Activated CD4-positive, alpha-beta T cell treated with anti-CD3 and anti-CD28 coated beads, Interleukin-2, amount 10 ng/mL, durations not matched to agents 7 days and 5 days (primary cell): ENCODE measurements around the gene NHP2. TPM values are rescaled to one million over a fixed set of nuclear protein-coding genes. Genes with fewer than 3 reads are reported as not detected.

Source experiments
- CTCF ChIA-PET: fragments of 350-600 bp; sonication (Branson Sonifier 250); formaldehyde crosslinking; loops from one replicate; lab custom pipeline; 2021; ENCODE audit warnings: antibody characterized with exemption; lab: Charles Lee
- POLR2A ChIA-PET: fragments of 350-600 bp; sonication (Branson Sonifier 250); formaldehyde crosslinking; loops from one replicate; lab custom pipeline; 2021; ENCODE audit warnings: antibody characterized with exemption; lab: Charles Lee
- DNase-seq: peaks from one replicate; pipeline ENCODE4 v3.0.0-alpha.2; 2020
- H3K27ac Mint-ChIP-seq: one replicate; pipeline ENCODE4 v1.8.0; 2021; ENCODE audit warnings: mild to moderate bottlenecking, moderate library complexity, mixed read lengths
- H3K27me3 Mint-ChIP-seq: one replicate; pipeline ENCODE4 v1.8.0; 2021; ENCODE audit warnings: mixed read lengths
- H3K36me3 Mint-ChIP-seq: one replicate; pipeline ENCODE4 v1.8.0; 2021; ENCODE audit warnings: low read depth, mixed read lengths
- H3K4me1 Mint-ChIP-seq: one replicate; pipeline ENCODE4 v1.8.0; 2021; ENCODE audit warnings: mixed read lengths
- H3K4me3 Mint-ChIP-seq: one replicate; pipeline ENCODE4 v1.8.0; 2021; ENCODE audit warnings: mild to moderate bottlenecking, moderate library complexity, mixed read lengths
- H3K9me3 Mint-ChIP-seq: one replicate; pipeline ENCODE4 v1.8.0; 2021; ENCODE audit warnings: mixed read lengths
- total RNA-seq, 2 experiments: library from RNA; stranded (reverse); gene quantifications; one replicate each; pipeline ENCODE4 v1.2.3, GENCODE V29; 2021

The NHP2 gene
- total RNA-seq, 2 experiments from 2014 or later = 145 TPM

GRCh38 chr5:178115814-178116142 lies 37.9 kb downstream of the NHP2 start:
- H3K36me3 Mint-ChIP-seq = no peaks in the 10 kb centered on the region
- peak overlapping the region; percentile 22 for H3K4me3 Mint-ChIP-seq
- H3K27ac Mint-ChIP-seq = peak overlapping the region; percentile 31

GRCh38 chr5:178115136-178115813 lies 38.4 kb downstream of the NHP2 start:
- H3K4me1 Mint-ChIP-seq = peaks cover 38% of the 10 kb centered on the region
- CTCF ChIA-PET = interaction anchor here (1.4 kb wide), 1 partner anchor 21 kb away, joined by 3 read pairs; no protein-coding TSS in a partner anchor
- H3K27me3 Mint-ChIP-seq = peaks cover 38% of the 10 kb centered on the region
- H3K36me3 Mint-ChIP-seq = no peaks in the 10 kb centered on the region
- H3K9me3 Mint-ChIP-seq = no peaks in the 10 kb centered on the region
- DNase-seq = no peak
- peak overlapping the region; percentile 81 for H3K4me3 Mint-ChIP-seq
- H3K27ac Mint-ChIP-seq = no peak overlapping the region
- POLR2A ChIA-PET = no interaction called here

More at GRCh38 chr5:178115814-178116142, 37.9 kb downstream of the NHP2 start:
- H3K27me3 Mint-ChIP-seq = peaks cover 34% of the 10 kb centered on the region
- no peaks in the 10 kb centered on the region for H3K9me3 Mint-ChIP-seq
- ChIA-PET CTCF (no interaction called here), POLR2A (no interaction called here)
- no peak for DNase-seq
- H3K4me1 Mint-ChIP-seq = peaks cover 41% of the 10 kb centered on the region

- Mint-ChIP-seq H3K4me1 (peaks cover 38% of the 10 kb centered on the region), H3K36me3 (no peaks in the 10 kb centered on the region), H3K4me3 (peak overlapping the region; percentile 81), H3K9me3 (no peaks in the 10 kb centered on the region), H3K27ac (peak overlapping the region; percentile 57), H3K27me3 (peaks cover 38% of the 10 kb centered on the region)
- POLR2A ChIA-PET = no interaction called here
- peak; percentile 36 for DNase-seq
- CTCF ChIA-PET = interaction anchor here (1.4 kb wide), 1 partner anchor 20 kb away, joined by 3 read pairs; no protein-coding TSS in a partner anchor
Observed at GRCh38 chr5:178114325-178115135, 39.2 kb downstream of the NHP2 start.

- ChIA-PET POLR2A (no interaction called here), CTCF (interaction anchor here (0.6 to 1.4 kb wide), 2 partner anchors 18 to 19 kb away, joined by 3 read pairs; no protein-coding TSS in a partner anchor)
- Mint-ChIP-seq H3K4me1 (peaks cover 41% of the 10 kb centered on the region), H3K27me3 (peaks cover 38% of the 10 kb centered on the region), H3K36me3 (no peaks in the 10 kb centered on the region), H3K27ac (peak overlapping the region; percentile 57), H3K4me3 (peak overlapping the region; percentile 81), H3K9me3 (no peaks in the 10 kb centered on the region)
- no peak for DNase-seq
Observed at GRCh38 chr5:178113841-178114324, 39.8 kb downstream of the NHP2 start.

GRCh38 chr5:178113141-178113787 lies 40.4 kb downstream of the NHP2 start, which contains the start of gene N4BP3:
TSS of gene N4BP3 (plus strand) at chr5:178113532. CDS start at chr5:178119584, 6,052 bp downstream.
- ChIA-PET POLR2A (no interaction called here), CTCF (interaction anchor here (0.6 kb wide), 1 partner anchor 18 kb away, joined by 3 read pairs; no protein-coding TSS in a partner anchor)

GRCh38 chr5:178112545-178112944 lies 41.1 kb downstream of the NHP2 start:
- Mint-ChIP-seq H3K36me3 (no peaks in the 10 kb centered on the region), H3K9me3 (no peaks in the 10 kb centered on the region), H3K27me3 (peaks cover 38% of the 10 kb centered on the region), H3K27ac (no peak overlapping the region), H3K4me1 (peaks cover 48% of the 10 kb centered on the region), H3K4me3 (peak overlapping the region; percentile 77)
- DNase-seq = no peak
- CTCF ChIA-PET = no interaction called here
- POLR2A ChIA-PET = no interaction called here

More at GRCh38 chr5:178113141-178113787, 40.4 kb downstream of the NHP2 start, which contains the start of gene N4BP3:
- Mint-ChIP-seq H3K4me1 (peaks cover 47% of the 10 kb centered on the region), H3K27me3 (peaks cover 38% of the 10 kb centered on the region), H3K9me3 (no peaks in the 10 kb centered on the region), H3K36me3 (no peaks in the 10 kb centered on the region), H3K4me3 (peak within 1 kb of the TSS; percentile 81), H3K27ac (peak within 1 kb of the TSS; percentile 73)
- DNase-seq = peak; percentile 75

GRCh38 chr5:178111925-178112324 lies 41.8 kb downstream of the NHP2 start:
- DNase-seq = no peak
- Mint-ChIP-seq H3K4me3 (no peak overlapping the region), H3K27ac (no peak overlapping the region), H3K9me3 (no peaks in the 10 kb centered on the region), H3K4me1 (peaks cover 45% of the 10 kb centered on the region), H3K36me3 (no peaks in the 10 kb centered on the region), H3K27me3 (peaks cover 38% of the 10 kb centered on the region)
- ChIA-PET CTCF (interaction anchor here (0.6 to 2.3 kb wide), 2 partner anchors 9 to 1559 kb away, joined by 4 to 10 read pairs; no protein-coding TSS in a partner anchor), POLR2A (no interaction called here)

- peaks cover 31% of the 10 kb centered on the region for H3K4me1 Mint-ChIP-seq
- H3K9me3 Mint-ChIP-seq = no peaks in the 10 kb centered on the region
- H3K27ac Mint-ChIP-seq = no peak overlapping the region
- DNase-seq = no peak
- POLR2A ChIA-PET = no interaction called here
- peaks cover 31% of the 10 kb centered on the region for H3K27me3 Mint-ChIP-seq
- no peaks in the 10 kb centered on the region for H3K36me3 Mint-ChIP-seq
- H3K4me3 Mint-ChIP-seq = no peak overlapping the region
- CTCF ChIA-PET = interaction anchor here (0.7 to 2.3 kb wide), 4 partner anchors 10 to 1296 kb away, joined by 3 to 10 read pairs (median 4); no protein-coding TSS in a partner anchor
Observed at GRCh38 chr5:178110511-178110910, 43.2 kb downstream of the NHP2 start.

GRCh38 chr5:178108966-178109365 lies 44.7 kb downstream of the NHP2 start:
- Mint-ChIP-seq H3K4me1 (peaks cover 18% of the 10 kb centered on the region), H3K4me3 (no peak overlapping the region), H3K27me3 (peaks cover 20% of the 10 kb centered on the region), H3K27ac (no peak overlapping the region), H3K9me3 (no peaks in the 10 kb centered on the region), H3K36me3 (no peaks in the 10 kb centered on the region)
- no peak for DNase-seq
- CTCF ChIA-PET = interaction anchor here (2.0 kb wide), 1 partner anchor 9 kb away, joined by 5 read pairs; no protein-coding TSS in a partner anchor
- POLR2A ChIA-PET = no interaction called here

GRCh38 chr5:178108446-178108845 lies 45.2 kb downstream of the NHP2 start:
- POLR2A ChIA-PET = no interaction called here
- Mint-ChIP-seq H3K4me1 (peaks cover 18% of the 10 kb centered on the region), H3K9me3 (no peaks in the 10 kb centered on the region), H3K27ac (no peak overlapping the region), H3K4me3 (no peak overlapping the region), H3K36me3 (no peaks in the 10 kb centered on the region), H3K27me3 (peaks cover 20% of the 10 kb centered on the region)
- CTCF ChIA-PET = interaction anchor here (2.0 kb wide), 1 partner anchor 9 kb away, joined by 5 read pairs; no protein-coding TSS in a partner anchor
- DNase-seq = no peak

- Mint-ChIP-seq H3K9me3 (no peaks in the 10 kb centered on the region), H3K27ac (no peak overlapping the region), H3K4me1 (peaks cover 16% of the 10 kb centered on the region), H3K4me3 (no peak overlapping the region), H3K36me3 (no peaks in the 10 kb centered on the region), H3K27me3 (peaks cover 18% of the 10 kb centered on the region)
- ChIA-PET CTCF (interaction anchor here (2.0 kb wide), 1 partner anchor 10 kb away, joined by 5 read pairs; no protein-coding TSS in a partner anchor), POLR2A (no interaction called here)
- DNase-seq = no peak
Observed at GRCh38 chr5:178107756-178108310, 45.9 kb downstream of the NHP2 start.
